Measurements from ENCODE around the gene KIRREL3. TPM values are rescaled to one million over a fixed set of nuclear protein-coding genes. Genes with fewer than 3 reads are reported as not detected.

KIRREL3 gene
- total and polyA plus RNA-seq, 2 donors (not counting 3 experiments of a cell fraction or from before 2014, with no cell fraction given) = not detected

DNA sequence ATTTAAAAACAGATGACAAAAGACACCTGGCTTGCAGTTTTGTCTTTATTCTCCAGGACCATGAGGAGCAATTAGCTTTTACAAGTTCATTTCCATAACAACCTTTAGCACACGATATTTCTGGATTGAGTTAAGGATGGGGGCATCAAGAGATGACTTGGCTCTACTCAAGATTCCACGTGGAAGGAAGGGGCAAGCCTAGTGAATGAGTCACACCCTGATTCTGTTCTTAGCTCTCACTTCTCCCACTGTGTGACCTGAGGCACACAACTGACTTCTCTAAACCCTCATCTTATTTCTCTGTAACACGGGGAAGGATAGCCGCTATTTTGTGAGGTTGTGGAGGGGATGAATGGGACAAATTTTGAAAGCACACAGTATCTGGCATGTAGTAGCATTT, 185.5 kb downstream of the KIRREL3 start:
- Histone ChIP-seq H3K79me2 (ENCODE audit: control insufficient read depth, insufficient read depth, low read length) (no peaks in the 10 kb centered on the region), H3K36me3 (ENCODE audit: control insufficient read depth in 2 of 2, extremely low read depth in 1 of 2, insufficient read depth in 2 of 2, low read length in 2 of 2) (no peaks in the 10 kb centered on the region), H3K27ac (ENCODE audit: insufficient read depth, low read depth, low read length) (no peak overlapping the region), H2AFZ (ENCODE audit: low read depth, low read length) (no peak overlapping the region), H3K4me3 (replicated peaks in 1 of 3; ENCODE audit: insufficient read depth in 1 of 3, low read depth in 1 of 3, low read length in 3 of 3) (no peak overlapping the region), H3K4me2 (ENCODE audit: insufficient read depth, low read length) (no peak overlapping the region), H3K27me3 (ENCODE audit: control insufficient read depth in 2 of 2, insufficient read depth in 2 of 2, low read length in 2 of 2) (no peaks in the 10 kb centered on the region), H3K9me1 (replicated peaks; ENCODE audit: control insufficient read depth, extremely low read depth, insufficient read depth, low read length) (no peaks in the 10 kb centered on the region), H3K9me3 (replicated peaks; ENCODE audit: control insufficient read depth, insufficient read depth, low read length) (no peaks in the 10 kb centered on the region), H4K20me1 (replicated peaks; ENCODE audit: control insufficient read depth, extremely low read depth, insufficient read depth, low read length) (no peaks in the 10 kb centered on the region), H3K4me1 (ENCODE audit: control insufficient read depth, extremely low read depth, insufficient read depth, low read length) (no peaks in the 10 kb centered on the region), H3K9ac (replicated peaks; ENCODE audit: extremely low read depth, insufficient read depth, low read length) (no peak overlapping the region)
- no peak for FAIRE-seq
- dilution Hi-C loops (cut with MboI; ENCODE audit: extremely low pct_ligation_motif_present, low sequenced_read_pairs) (no loop called here), intact Hi-C loops (cut with micrococcal nuclease) (no loop called here)
- BruUV-seq (replicated peaks) = no TSS peak
- TF ChIP-seq POLR2A (IDR thresholded peaks at IDR 0.05; ENCODE audit: low read depth, low read length) (no peak), MYC (IDR thresholded peaks at IDR 0.05; ENCODE audit: low read depth, low read length) (no peak), MAX (IDR thresholded peaks at IDR 0.05; ENCODE audit: insufficient read depth, insufficient read length) (no peak), FOS (IDR thresholded peaks at IDR 0.05; ENCODE audit: borderline replicate concordance, insufficient read depth, low read length) (no peak), POLR2AphosphoS5 (IDR thresholded peaks at IDR 0.05; ENCODE audit: insufficient read depth, low read depth, low read length) (no peak), CTCF (IDR thresholded peaks at IDR 0.05; ENCODE audit: extremely low read depth in 1 of 2, insufficient read depth in 1 of 2, low read depth in 1 of 2, low read length in 2 of 2) (no peak), GATA2 (IDR thresholded peaks at IDR 0.05; ENCODE audit: insufficient read depth, insufficient read length, low read depth, low read length) (no peak), EZH2 (IDR thresholded peaks at IDR 0.05; ENCODE audit: borderline replicate concordance, low read depth, low read length, severe bottlenecking) (no peak), JUN (IDR thresholded peaks at IDR 0.05; ENCODE audit: borderline replicate concordance, insufficient read depth, insufficient read length, low read depth) (no peak)
- POLR2A ChIA-PET = no interaction called here
- DNase-seq (ENCODE audit: low read depth, low spot score) = no peak
- CTCF ChIA-PET = no interaction called here

Measured in endothelial cell of umbilical vein (primary cell).